ENCODE data around the gene IRAK2. TPM values are rescaled to one million over a fixed set of nuclear protein-coding genes. Genes with fewer than 3 reads are reported as not detected.

IRAK2 gene
- total RNA-seq, 1 experiment from 2014 or later, result 0.61 TPM

GRCh38 chr3:10263646-10264363, 99.1 kb downstream of the IRAK2 start:
- Histone ChIP-seq H3K9me3 (ENCODE audit: control insufficient read depth, low read depth, low read length) (no peaks in the 10 kb centered on the region), H2AK5ac (ENCODE audit: insufficient read length, low read length) (no peak overlapping the region), H4K91ac (ENCODE audit: insufficient read length, low read depth, low read length) (no peak overlapping the region), H3K9ac (ENCODE audit: extremely low read depth, insufficient read length, low read length) (no peak overlapping the region), H3K23me2 (ENCODE audit: insufficient read length, low read depth, low read length, poor library complexity, severe bottlenecking) (no peaks in the 10 kb centered on the region), H3K14ac (ENCODE audit: insufficient read depth, low read length) (no peak overlapping the region), H2BK15ac (ENCODE audit: low read depth, low read length) (no peak overlapping the region), H2BK12ac (ENCODE audit: insufficient read length, low read depth, low read length) (no peak overlapping the region), H4K5ac (ENCODE audit: insufficient read length, low read depth, low read length) (no peak overlapping the region), H2BK5ac (ENCODE audit: insufficient read length, low read length) (no peak overlapping the region), H3K79me1 (ENCODE audit: insufficient read depth, low read depth, low read length, poor library complexity, severe bottlenecking) (peaks cover 4% of the 10 kb centered on the region), H3K4ac (ENCODE audit: low read depth, low read length) (no peak overlapping the region), H3K27me3 (ENCODE audit: insufficient read depth, low read length) (no peaks in the 10 kb centered on the region), H3T11ph (ENCODE audit: low read length) (no peak overlapping the region), H4K20me1 (ENCODE audit: control insufficient read depth, insufficient read depth, insufficient read length) (peaks cover 4% of the 10 kb centered on the region), H3K23ac (ENCODE audit: insufficient read length, low read depth, low read length) (no peak overlapping the region), H3K4me1 (ENCODE audit: insufficient read depth, low read length) (no peaks in the 10 kb centered on the region), H2BK20ac (ENCODE audit: low read depth, low read length, poor library complexity, severe bottlenecking) (no peak overlapping the region), H3K79me2 (ENCODE audit: insufficient read depth, low read length) (peaks cover under 1% of the 10 kb centered on the region; the same call in 1 of the 2 replicates), H3K18ac (ENCODE audit: insufficient read length, low read depth, low read length) (no peak overlapping the region), H2BK120ac (ENCODE audit: low read depth, low read length, poor library complexity, severe bottlenecking) (no peak overlapping the region), H3K27ac (ENCODE audit: insufficient read length, low read depth, low read length) (no peak overlapping the region), H4K8ac (replicated peaks; ENCODE audit: insufficient read length, low read depth, low read length) (no peak overlapping the region), H3K56ac (ENCODE audit: insufficient read length, low read depth, low read length) (no peak overlapping the region), H3K4me2 (ENCODE audit: insufficient read depth, insufficient read length, low read length) (no peak overlapping the region), H2AFZ (ENCODE audit: low read length) (no peak overlapping the region)
- H3K27me3 Mint-ChIP-seq (ENCODE audit: low read depth), result no peaks in the 10 kb centered on the region
- peak overlapping the region; percentile 30 to 85 (median 78); a peak in 5 of 7 replicates for H3K27ac Mint-ChIP-seq
- peaks cover 12% of the 10 kb centered on the region in 2 experiments for H3K4me1 Mint-ChIP-seq
- WGBS (ENCODE audit: extremely low coverage, insufficient read length, low lambda C conversion rate), result no CpG with 5 or more reads among the region's 12 CpGs
- peak; percentile 65 for TF ChIP-seq CTCF (conservative IDR thresholded peaks at IDR 0.05)
- DNase-seq, result peak; percentile 85
- no peak overlapping the region for H3K4me3 Mint-ChIP-seq
- H3K9me3 Mint-ChIP-seq, result no peaks in the 10 kb centered on the region
- H3K36me3 Mint-ChIP-seq (ENCODE audit: insufficient read depth in 1 of 3, low read depth in 3 of 3), result peaks cover 23 to 75% (median 65%) of the 10 kb centered on the region in 3 experiments

Measured in H9 (cell line).